Activated CD4-positive, alpha-beta memory T cell treated with anti-CD3 and anti-CD28 coated beads for 36 hours (primary cell): ENCODE results near the gene SLC24A3. TPM values are rescaled to one million over a fixed set of nuclear protein-coding genes. Genes with fewer than 3 reads are reported as not detected.

Source experiments
- CTCF ChIA-PET: fragments of 350-600 bp; sonication (Branson Sonifier 250); formaldehyde crosslinking; loops from one replicate; lab custom pipeline; 2021; ENCODE audit warnings: antibody characterized with exemption, inconsistent platforms; lab: Charles Lee
- POLR2A ChIA-PET: fragments of 350-600 bp; sonication (Branson Sonifier 250); formaldehyde crosslinking; loops from one replicate; lab custom pipeline; 2021; ENCODE audit warnings: antibody characterized with exemption; lab: Charles Lee
- DNase-seq: peaks from one replicate; pipeline ENCODE4 v3.0.0-alpha.2; 2020
- H3K27ac Mint-ChIP-seq: one replicate; pipeline ENCODE4 v1.8.0; 2021; ENCODE audit warnings: mixed read lengths
- H3K27me3 Mint-ChIP-seq: one replicate; pipeline ENCODE4 v1.8.0; 2021; ENCODE audit warnings: mixed read lengths
- H3K36me3 Mint-ChIP-seq: one replicate; pipeline ENCODE4 v1.8.0; 2021; ENCODE audit warnings: mixed read lengths
- H3K4me1 Mint-ChIP-seq: one replicate; pipeline ENCODE4 v1.8.0; 2021; ENCODE audit warnings: low read depth, mixed read lengths
- H3K4me3 Mint-ChIP-seq: one replicate; pipeline ENCODE4 v1.8.0; 2021; ENCODE audit warnings: mild to moderate bottlenecking, mixed read lengths
- H3K9me3 Mint-ChIP-seq: one replicate; pipeline ENCODE4 v1.8.0; 2021; ENCODE audit warnings: mixed read lengths
- intact Hi-C: fragments of 100-400 bp; cut with micrococcal nuclease; formaldehyde crosslinking; loops from one replicate; pipeline ENCODE4 v1.15.1; 2023
- total RNA-seq, 2 experiments: library from RNA; stranded (reverse); gene quantifications; one replicate each; pipeline ENCODE4 v1.2.3, GENCODE V29; 2021

The SLC24A3 gene
- total RNA-seq, 2 experiments from 2014 or later: not detected

GRCh38 chr20:19414600-19414999 lies 202.2 kb downstream of the SLC24A3 start:
- Mint-ChIP-seq H3K27me3 (no peaks in the 10 kb centered on the region), H3K9me3 (no peaks in the 10 kb centered on the region), H3K27ac (no peak overlapping the region), H3K4me3 (no peak overlapping the region), H3K4me1 (no peaks in the 10 kb centered on the region), H3K36me3 (no peaks in the 10 kb centered on the region)
- DNase-seq: no peak
- CTCF ChIA-PET: no interaction called here
- POLR2A ChIA-PET: no interaction called here
- intact Hi-C loops: no loop called here

GRCh38 chr20:19415786-19416185 lies 203.3 kb downstream of the SLC24A3 start:
- H3K27me3 Mint-ChIP-seq: no peaks in the 10 kb centered on the region
- DNase-seq: no peak
- no peak overlapping the region for H3K4me3 Mint-ChIP-seq
- CTCF ChIA-PET: no interaction called here
- POLR2A ChIA-PET: no interaction called here
- intact Hi-C loops: no loop called here
- no peaks in the 10 kb centered on the region for H3K4me1 Mint-ChIP-seq
- H3K9me3 Mint-ChIP-seq: no peaks in the 10 kb centered on the region
- H3K36me3 Mint-ChIP-seq: no peaks in the 10 kb centered on the region
- H3K27ac Mint-ChIP-seq: no peak overlapping the region

- H3K36me3 Mint-ChIP-seq: no peaks in the 10 kb centered on the region
- CTCF ChIA-PET: no interaction called here
- POLR2A ChIA-PET: no interaction called here
- no peak overlapping the region for H3K27ac Mint-ChIP-seq
- H3K27me3 Mint-ChIP-seq: no peaks in the 10 kb centered on the region
- no peak for DNase-seq
- H3K4me1 Mint-ChIP-seq: no peaks in the 10 kb centered on the region
- no peaks in the 10 kb centered on the region for H3K9me3 Mint-ChIP-seq
- intact Hi-C loops: no loop called here
- H3K4me3 Mint-ChIP-seq: no peak overlapping the region
Observed at GRCh38 chr20:19416627-19417026, 204.2 kb downstream of the SLC24A3 start.

- intact Hi-C loops: no loop called here
- H3K9me3 Mint-ChIP-seq: no peaks in the 10 kb centered on the region
- H3K27ac Mint-ChIP-seq: no peak overlapping the region
- ChIA-PET CTCF (no interaction called here), POLR2A (no interaction called here)
- H3K27me3 Mint-ChIP-seq: no peaks in the 10 kb centered on the region
- H3K36me3 Mint-ChIP-seq: no peaks in the 10 kb centered on the region
- DNase-seq: no peak
- no peaks in the 10 kb centered on the region for H3K4me1 Mint-ChIP-seq
- H3K4me3 Mint-ChIP-seq: no peak overlapping the region
Observed at GRCh38 chr20:19419396-19419795, 207.0 kb downstream of the SLC24A3 start.

GRCh38 chr20:19423097-19423899 lies 210.9 kb downstream of the SLC24A3 start:
- intact Hi-C loops: no loop called here
- POLR2A ChIA-PET: no interaction called here
- Mint-ChIP-seq H3K27ac (no peak overlapping the region), H3K4me3 (no peak overlapping the region), H3K36me3 (no peaks in the 10 kb centered on the region), H3K27me3 (no peaks in the 10 kb centered on the region), H3K4me1 (no peaks in the 10 kb centered on the region), H3K9me3 (no peaks in the 10 kb centered on the region)
- CTCF ChIA-PET: interaction anchor here (1.4 kb wide), 1 partner anchor 22 kb away, joined by 3 read pairs; no protein-coding TSS in a partner anchor
- no peak for DNase-seq

GRCh38 chr20:19423900-19424620 lies 211.6 kb downstream of the SLC24A3 start:
- H3K4me1 Mint-ChIP-seq: no peaks in the 10 kb centered on the region
- no peak for DNase-seq
- no peak overlapping the region for H3K4me3 Mint-ChIP-seq
- ChIA-PET CTCF (no interaction called here), POLR2A (no interaction called here)
- H3K9me3 Mint-ChIP-seq: no peaks in the 10 kb centered on the region
- no peaks in the 10 kb centered on the region for H3K27me3 Mint-ChIP-seq
- no peaks in the 10 kb centered on the region for H3K36me3 Mint-ChIP-seq
- no peak overlapping the region for H3K27ac Mint-ChIP-seq
- intact Hi-C loops: no loop called here

- H3K36me3 Mint-ChIP-seq: no peaks in the 10 kb centered on the region
- DNase-seq: no peak
- ChIA-PET CTCF (no interaction called here), POLR2A (no interaction called here)
- no peak overlapping the region for H3K4me3 Mint-ChIP-seq
- no peaks in the 10 kb centered on the region for H3K9me3 Mint-ChIP-seq
- H3K4me1 Mint-ChIP-seq: no peaks in the 10 kb centered on the region
- intact Hi-C loops: no loop called here
- H3K27ac Mint-ChIP-seq: no peak overlapping the region
- peaks cover 2% of the 10 kb centered on the region for H3K27me3 Mint-ChIP-seq
Observed at GRCh38 chr20:19426356-19426755, 213.9 kb downstream of the SLC24A3 start.

GRCh38 chr20:19427480-19427879 lies 215.0 kb downstream of the SLC24A3 start:
- no peaks in the 10 kb centered on the region for H3K4me1 Mint-ChIP-seq
- POLR2A ChIA-PET: no interaction called here
- intact Hi-C loops: no loop called here

GRCh38 chr20:19427913-19428312 lies 215.5 kb downstream of the SLC24A3 start:
- POLR2A ChIA-PET: no interaction called here
- Mint-ChIP-seq H3K27ac (no peak overlapping the region), H3K36me3 (no peaks in the 10 kb centered on the region), H3K4me1 (no peaks in the 10 kb centered on the region), H3K9me3 (no peaks in the 10 kb centered on the region), H3K27me3 (peaks cover 2% of the 10 kb centered on the region), H3K4me3 (no peak overlapping the region)
- intact Hi-C loops: no loop called here
- no peak for DNase-seq
- CTCF ChIA-PET: no interaction called here

More at GRCh38 chr20:19427480-19427879, 215.0 kb downstream of the SLC24A3 start:
- no peak for DNase-seq
- no peaks in the 10 kb centered on the region for H3K36me3 Mint-ChIP-seq
- H3K9me3 Mint-ChIP-seq: no peaks in the 10 kb centered on the region
- CTCF ChIA-PET: no interaction called here
- no peak overlapping the region for H3K27ac Mint-ChIP-seq
- H3K4me3 Mint-ChIP-seq: no peak overlapping the region
- peaks cover 2% of the 10 kb centered on the region for H3K27me3 Mint-ChIP-seq

GRCh38 chr20:19428324-19428723 lies 215.9 kb downstream of the SLC24A3 start:
- CTCF ChIA-PET: no interaction called here
- no peaks in the 10 kb centered on the region for H3K9me3 Mint-ChIP-seq
- H3K36me3 Mint-ChIP-seq: no peaks in the 10 kb centered on the region
- DNase-seq: no peak
- H3K27me3 Mint-ChIP-seq: peaks cover 2% of the 10 kb centered on the region
- POLR2A ChIA-PET: no interaction called here
- intact Hi-C loops: no loop called here
- H3K4me1 Mint-ChIP-seq: no peaks in the 10 kb centered on the region
- H3K4me3 Mint-ChIP-seq: no peak overlapping the region
- H3K27ac Mint-ChIP-seq: no peak overlapping the region

- intact Hi-C loops: no loop called here
- DNase-seq: no peak
- ChIA-PET CTCF (interaction anchor here (0.6 kb wide), 1 partner anchor 224 kb away, joined by 3 read pairs; no protein-coding TSS in a partner anchor), POLR2A (no interaction called here)
- Mint-ChIP-seq H3K27ac (no peak overlapping the region), H3K27me3 (peaks cover 2% of the 10 kb centered on the region), H3K4me3 (no peak overlapping the region), H3K4me1 (no peaks in the 10 kb centered on the region), H3K36me3 (no peaks in the 10 kb centered on the region), H3K9me3 (no peaks in the 10 kb centered on the region)
Observed at GRCh38 chr20:19429538-19429937, 217.1 kb downstream of the SLC24A3 start.

- H3K4me1 Mint-ChIP-seq: no peaks in the 10 kb centered on the region
- H3K27me3 Mint-ChIP-seq: peaks cover 2% of the 10 kb centered on the region
- no peak overlapping the region for H3K27ac Mint-ChIP-seq
- intact Hi-C loops: no loop called here
- CTCF ChIA-PET: no interaction called here
- H3K9me3 Mint-ChIP-seq: no peaks in the 10 kb centered on the region
- H3K36me3 Mint-ChIP-seq: no peaks in the 10 kb centered on the region
- no peak overlapping the region for H3K4me3 Mint-ChIP-seq
- DNase-seq: no peak
- POLR2A ChIA-PET: no interaction called here
Observed at GRCh38 chr20:19430641-19431315, 218.3 kb downstream of the SLC24A3 start.
